ENCODE measurements around the gene TMEM115.

DNA sequence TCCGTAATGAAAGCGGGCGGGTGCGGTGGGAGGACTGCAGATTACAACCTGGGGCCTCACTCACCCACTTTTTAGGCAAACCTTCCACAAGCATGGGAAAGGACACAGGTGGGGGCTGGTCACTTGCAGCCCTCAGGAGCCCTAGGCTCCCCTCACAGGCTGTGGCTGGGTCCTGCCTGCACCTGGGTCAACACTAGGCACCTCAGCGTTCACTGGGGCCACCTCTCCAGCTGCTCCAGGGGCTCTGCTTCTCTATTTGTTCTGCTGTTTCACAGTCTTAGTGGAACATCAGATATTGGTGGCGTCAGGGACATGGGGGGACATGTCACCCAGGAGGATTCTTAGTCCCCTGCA, 30.1 kb upstream of the TMEM115 start:
- TF ChIP-seq FOS (IDR thresholded peaks at IDR 0.05; ENCODE audit: low read depth, low read length) (no peak), POLR2A (IDR thresholded peaks at IDR 0.05; ENCODE audit: low read depth, low read length) (no peak), CTCF (conservative IDR thresholded peaks at IDR 0.05; ENCODE audit: low read depth, low read length) (no peak), BHLHE40 (IDR thresholded peaks at IDR 0.05; ENCODE audit: low read depth, low read length) (no peak), MAFK (IDR thresholded peaks at IDR 0.05; ENCODE audit: low read depth, low read length) (no peak), RAD21 (IDR thresholded peaks at IDR 0.05; ENCODE audit: low read length) (no peak)
- TF ChIP-seq, protein P1, sequence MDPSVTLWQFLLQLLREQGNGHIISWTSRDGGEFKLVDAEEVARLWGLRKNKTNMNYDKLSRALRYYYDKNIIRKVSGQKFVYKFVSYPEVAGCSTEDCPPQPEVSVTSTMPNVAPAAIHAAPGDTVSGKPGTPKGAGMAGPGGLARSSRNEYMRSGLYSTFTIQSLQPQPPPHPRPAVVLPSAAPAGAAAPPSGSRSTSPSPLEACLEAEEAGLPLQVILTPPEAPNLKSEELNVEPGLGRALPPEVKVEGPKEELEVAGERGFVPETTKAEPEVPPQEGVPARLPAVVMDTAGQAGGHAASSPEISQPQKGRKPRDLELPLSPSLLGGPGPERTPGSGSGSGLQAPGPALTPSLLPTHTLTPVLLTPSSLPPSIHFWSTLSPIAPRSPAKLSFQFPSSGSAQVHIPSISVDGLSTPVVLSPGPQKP (IDR thresholded peaks at IDR 0.05; ENCODE audit: borderline replicate concordance, low read depth, low read length), result no peak
- TF ChIP-seq, protein P2, sequence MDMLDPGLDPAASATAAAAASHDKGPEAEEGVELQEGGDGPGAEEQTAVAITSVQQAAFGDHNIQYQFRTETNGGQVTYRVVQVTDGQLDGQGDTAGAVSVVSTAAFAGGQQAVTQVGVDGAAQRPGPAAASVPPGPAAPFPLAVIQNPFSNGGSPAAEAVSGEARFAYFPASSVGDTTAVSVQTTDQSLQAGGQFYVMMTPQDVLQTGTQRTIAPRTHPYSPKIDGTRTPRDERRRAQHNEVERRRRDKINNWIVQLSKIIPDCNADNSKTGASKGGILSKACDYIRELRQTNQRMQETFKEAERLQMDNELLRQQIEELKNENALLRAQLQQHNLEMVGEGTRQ (IDR thresholded peaks at IDR 0.05; ENCODE audit: low read depth, low read length), result no peak
